D721Med (cell line): Measurements from ENCODE around the gene FBXL14.

ENCODE experiments used
- DNase-seq: peaks from one replicate; pipeline ENCODE4 v3.0.0; 2011; ENCODE audit warnings: low spot score; ENCODE audit not compliant: insufficient read length
- FAIRE-seq: peaks from 2 replicates; lab custom pipeline; 2011; peaks lifted over from hg19 to GRCh38; lab: Jason Lieb, UNC
- CTCF ChIP-seq: IDR thresholded peaks from 2 replicates; pipeline ENCODE4 v1.5.1; 2012; ENCODE audit warnings: mild to moderate bottlenecking, control low read depth; ENCODE audit not compliant: insufficient read depth; ENCODE audit errors: missing control alignments

The FBXL14 gene

GRCh38 chr12:1638203-1638602, 43.8 kb upstream of the FBXL14 start:
- no peak for TF ChIP-seq CTCF
- DNase-seq: no peak
- FAIRE-seq: no peak

GRCh38 chr12:1635301-1636095, 41.1 kb upstream of the FBXL14 start:
- no peak for FAIRE-seq
- DNase-seq: no peak
- TF ChIP-seq CTCF: no peak

GRCh38 chr12:1634590-1635191, 40.3 kb upstream of the FBXL14 start:
- peak; percentile 96 for TF ChIP-seq CTCF
- FAIRE-seq (no peak), DNase-seq (peak; percentile 63)

GRCh38 chr12:1634149-1634548, 39.8 kb upstream of the FBXL14 start:
- DNase-seq (no peak), FAIRE-seq (no peak)
- no peak for TF ChIP-seq CTCF

- no peak for TF ChIP-seq CTCF
- FAIRE-seq (no peak), DNase-seq (no peak)
Observed at GRCh38 chr12:1633459-1633858, 39.1 kb upstream of the FBXL14 start.

- no peak for TF ChIP-seq CTCF
- no peak for DNase-seq
- no peak for FAIRE-seq
Observed at GRCh38 chr12:1632702-1633101, 38.3 kb upstream of the FBXL14 start.

- FAIRE-seq: no peak
- no peak for DNase-seq
Observed at GRCh38 chr12:1630827-1631591, 36.6 kb upstream of the FBXL14 start.

More at GRCh38 chr12:1630827-1631591, 36.6 kb upstream of the FBXL14 start:
- TF ChIP-seq CTCF: no peak
